ENCODE measurements around the gene CCDC73. TPM values are rescaled to one million over a fixed set of nuclear protein-coding genes. Genes with fewer than 3 reads are reported as not detected.
A peak's percentile ranks its signal among the peaks of the same experiment; 100 is the strongest.

Gene CCDC73
- total and polyA plus RNA-seq, 2 donors (not counting 1 experiment from before 2014, with no cell fraction given): 0.05 TPM; not detected in 1

- no peak overlapping the region for H3K9ac ChIP-seq (ENCODE audit: low read length)
- H3K27ac Mint-ChIP-seq: no peak overlapping the region
- H3K9me3 ChIP-seq (ENCODE audit: control extremely low read depth in 1 of 3, control insufficient read depth in 2 of 3, insufficient read depth in 1 of 3, low read length in 2 of 3): peaks cover 0 to 4% (median 0%) of the 10 kb centered on the region in 3 donors
- TF ChIP-seq CTCF (IDR thresholded peaks at IDR 0.05) (no peak), EZH2 (IDR thresholded peaks at IDR 0.05; ENCODE audit: borderline replicate concordance, insufficient read depth, low read depth, low read length, poor library complexity, severe bottlenecking) (no peak)
- no peak overlapping the region for H3K27ac ChIP-seq (ENCODE audit: low read length in 2 of 2)
- CTCF ChIA-PET: no interaction called here
- no peaks in the 10 kb centered on the region for H3K27me3 Mint-ChIP-seq
- peak overlapping the region; percentile 22 for H2AFZ ChIP-seq (ENCODE audit: insufficient read depth, low read depth, low read length, poor library complexity, severe bottlenecking)
- no peak overlapping the region for H3K4me3 ChIP-seq (ENCODE audit: control extremely low read depth in 1 of 5, extremely low read depth in 1 of 5, insufficient read depth in 1 of 5, low read depth in 2 of 5, low read length in 4 of 5)
- no peaks in the 10 kb centered on the region for H3K4me1 ChIP-seq (ENCODE audit: control insufficient read depth in 2 of 2, insufficient read depth in 2 of 2, low read length in 2 of 2)
- H3K4me1 Mint-ChIP-seq: peaks cover 5% of the 10 kb centered on the region
- H3K4me2 ChIP-seq (replicated peaks; ENCODE audit: low read depth, low read length, poor library complexity, severe bottlenecking): no peak overlapping the region
- intact Hi-C loops (cut with micrococcal nuclease): no loop called here
- H4K20me1 ChIP-seq (ENCODE audit: control insufficient read depth, insufficient read depth, low read length, poor library complexity, severe bottlenecking): no peaks in the 10 kb centered on the region
- POLR2A ChIA-PET: no interaction called here
- DNase-seq: no peak
- no peaks in the 10 kb centered on the region for H3K27me3 ChIP-seq (replicated peaks in 1 of 4; ENCODE audit: control extremely low read depth in 1 of 4, control insufficient read depth in 3 of 4, insufficient read depth in 4 of 4, low read length in 3 of 4)
- no peak for ATAC-seq (ENCODE audit: low read depth)
- no peak overlapping the region for H3K4me3 Mint-ChIP-seq
- no peaks in the 10 kb centered on the region for H3K9me3 Mint-ChIP-seq (ENCODE audit: insufficient read depth)
- no peaks in the 10 kb centered on the region for H3K79me2 ChIP-seq (ENCODE audit: control insufficient read depth, insufficient read depth, low read length)
- no peaks in the 10 kb centered on the region for H3K36me3 ChIP-seq (replicated peaks in 1 of 2; ENCODE audit: control extremely low read depth in 1 of 2, control insufficient read depth in 1 of 2, extremely low read depth in 1 of 2, insufficient read depth in 2 of 2, low read length in 1 of 2)
- WGBS (ENCODE audit: insufficient coverage): no CpG with 5 or more reads among the region's 5 CpGs
Observed at GRCh38 chr11:32821917-32822560, 27.6 kb upstream of the CCDC73 start.

- intact Hi-C loops (cut with micrococcal nuclease): no loop called here
- DNase-seq: no peak
- H2AFZ ChIP-seq (ENCODE audit: insufficient read depth, low read depth, low read length, poor library complexity, severe bottlenecking): peak overlapping the region; percentile 22
- H3K9me3 ChIP-seq (ENCODE audit: control extremely low read depth in 1 of 3, control insufficient read depth in 2 of 3, insufficient read depth in 1 of 3, low read length in 2 of 3): peaks cover 0 to 4% (median 0%) of the 10 kb centered on the region in 3 donors
- H4K20me1 ChIP-seq (ENCODE audit: control insufficient read depth, insufficient read depth, low read length, poor library complexity, severe bottlenecking): no peaks in the 10 kb centered on the region
- Mint-ChIP-seq H3K9me3 (ENCODE audit: insufficient read depth) (no peaks in the 10 kb centered on the region), H3K27me3 (no peaks in the 10 kb centered on the region), H3K4me3 (no peak overlapping the region), H3K27ac (no peak overlapping the region), H3K4me1 (peaks cover 5% of the 10 kb centered on the region)
- no peaks in the 10 kb centered on the region for H3K36me3 ChIP-seq (replicated peaks in 1 of 2; ENCODE audit: control extremely low read depth in 1 of 2, control insufficient read depth in 1 of 2, extremely low read depth in 1 of 2, insufficient read depth in 2 of 2, low read length in 1 of 2)
- no peak for ATAC-seq (ENCODE audit: low read depth)
- no peak overlapping the region for H3K4me3 ChIP-seq (ENCODE audit: control extremely low read depth in 1 of 5, extremely low read depth in 1 of 5, insufficient read depth in 1 of 5, low read depth in 2 of 5, low read length in 4 of 5)
- H3K27me3 ChIP-seq (replicated peaks in 1 of 4; ENCODE audit: control extremely low read depth in 1 of 4, control insufficient read depth in 3 of 4, insufficient read depth in 4 of 4, low read length in 3 of 4): no peaks in the 10 kb centered on the region
- H3K4me2 ChIP-seq (replicated peaks; ENCODE audit: low read depth, low read length, poor library complexity, severe bottlenecking): no peak overlapping the region
- POLR2A ChIA-PET: no interaction called here
- H3K9ac ChIP-seq (ENCODE audit: low read length): no peak overlapping the region
- no peaks in the 10 kb centered on the region for H3K4me1 ChIP-seq (ENCODE audit: control insufficient read depth in 2 of 2, insufficient read depth in 2 of 2, low read length in 2 of 2)
- no peaks in the 10 kb centered on the region for H3K79me2 ChIP-seq (ENCODE audit: control insufficient read depth, insufficient read depth, low read length)
- TF ChIP-seq CTCF (IDR thresholded peaks at IDR 0.05) (no peak), EZH2 (IDR thresholded peaks at IDR 0.05; ENCODE audit: borderline replicate concordance, insufficient read depth, low read depth, low read length, poor library complexity, severe bottlenecking) (no peak)
- CTCF ChIA-PET: no interaction called here
- H3K27ac ChIP-seq (ENCODE audit: low read length in 2 of 2): no peak overlapping the region
Observed at GRCh38 chr11:32821517-32821916, 27.1 kb upstream of the CCDC73 start.

Data from B cell (primary cell).